IMR-90 (cell line): ENCODE data around the gene EMC8. TPM values are rescaled to one million over a fixed set of nuclear protein-coding genes. Genes with fewer than 3 reads are reported as not detected.
A peak's percentile ranks its signal among the peaks of the same experiment; 100 is the strongest.

Source experiments
- ATAC-seq: fragments of 200-7000 bp; cut with Tn5 transposase; 2 replicates; pipeline ENCODE4 v1.9.1; 2020; ENCODE audit warnings: low read depth, mild to moderate bottlenecking, moderate library complexity
- BruUV-seq: library from RNA; stranded (reverse); fragments of 400-500 nt; replicated peaks from 2 replicates; lab custom pipeline; 2021; lab: Mats Ljungman, UMichigan
- CTCF ChIA-PET: fragments of 300-600 bp; formaldehyde crosslinking; extraction: SDS; loops from one replicate; lab custom pipeline; 2021; ENCODE audit warnings: antibody characterized with exemption; lab: Yijun Ruan, JAX
- POLR2A ChIA-PET: fragments of 300-600 bp; sonication (Branson Sonifier 250); formaldehyde crosslinking; loops from one replicate; lab custom pipeline; 2022; ENCODE audit warnings: antibody characterized with exemption; ENCODE audit not compliant: unreplicated experiment; lab: Charles Lee
- DNase-seq: peaks from one replicate; pipeline ENCODE4 v3.0.0; 2013
- H2AFZ ChIP-seq: replicated peaks from 2 replicates; pipeline ENCODE3; 2013; ENCODE audit warnings: low read length, mild to moderate bottlenecking; ENCODE audit not compliant: poor library complexity
- H2AK5ac ChIP-seq: 2 replicates; pipeline ENCODE4 v1.6.1; 2013; ENCODE audit warnings: low read depth, low read length, inconsistent platforms
- H2AK9ac ChIP-seq: replicated peaks from 2 replicates; pipeline ENCODE3; 2013; ENCODE audit warnings: mild to moderate bottlenecking, low read depth, low read length, moderate library complexity; ENCODE audit not compliant: poor library complexity
- H2BK120ac ChIP-seq: 2 replicates; pipeline ENCODE4 v1.6.1; 2013; ENCODE audit warnings: low read depth, low read length, inconsistent platforms
- H2BK15ac ChIP-seq: 3 replicates; pipeline ENCODE4 v1.6.1; 2013; ENCODE audit warnings: low read depth, low read length, inconsistent platforms
- H2BK20ac ChIP-seq: 2 replicates; pipeline ENCODE4 v1.6.1; 2013; ENCODE audit warnings: low read depth, mild to moderate bottlenecking, inconsistent platforms, low read length, moderate library complexity
- H2BK5ac ChIP-seq: 2 replicates; pipeline ENCODE4 v1.6.1; 2013; ENCODE audit warnings: mild to moderate bottlenecking, low read depth, low read length, inconsistent platforms; ENCODE audit not compliant: poor library complexity, severe bottlenecking
- H3K14ac ChIP-seq: replicated peaks from 2 replicates; pipeline ENCODE4 v1.6.1; 2013; ENCODE audit warnings: low read depth, low read length, inconsistent platforms
- H3K18ac ChIP-seq: 2 replicates; pipeline ENCODE4 v1.6.1; 2013; ENCODE audit warnings: low read depth, low read length, control low read depth
- H3K23ac ChIP-seq: 2 replicates; pipeline ENCODE4 v1.6.1; 2013; ENCODE audit warnings: low read depth, low read length, inconsistent platforms
- H3K27ac ChIP-seq: 2 replicates; pipeline ENCODE4 v1.5.1; 2013; ENCODE audit warnings: mild to moderate bottlenecking, control low read depth, low read length; ENCODE audit not compliant: insufficient read depth
- H3K27me3 ChIP-seq: 2 replicates; pipeline ENCODE4 v1.6.1; 2013; ENCODE audit warnings: low read length; ENCODE audit not compliant: control insufficient read depth, insufficient read depth
- H3K36me3 ChIP-seq: 2 replicates; pipeline ENCODE4 v1.6.1; 2013; ENCODE audit warnings: low read length, mixed read lengths; ENCODE audit not compliant: control insufficient read depth, insufficient read depth
- H3K4ac ChIP-seq: 2 replicates; pipeline ENCODE4 v1.6.1; 2013; ENCODE audit warnings: low read depth, low read length, inconsistent platforms
- H3K4me1 ChIP-seq: 2 replicates; pipeline ENCODE4 v1.6.1; 2013; ENCODE audit warnings: low read length, mixed read lengths; ENCODE audit not compliant: control insufficient read depth, insufficient read depth
- H3K4me2 ChIP-seq: 2 replicates; pipeline ENCODE4 v1.6.1; 2013; ENCODE audit warnings: low read depth, mild to moderate bottlenecking, control low read depth, low read length, moderate library complexity
- H3K4me3 ChIP-seq: 2 replicates; pipeline ENCODE4 v1.5.1; 2013; ENCODE audit warnings: low read depth, mild to moderate bottlenecking, control low read depth, low read length, moderate library complexity; ENCODE audit not compliant: insufficient read depth
- H3K56ac ChIP-seq: 2 replicates; pipeline ENCODE4 v1.6.1; 2013; ENCODE audit warnings: low read length, inconsistent platforms; ENCODE audit not compliant: insufficient read depth; ENCODE audit errors: extremely low read depth
- H3K79me1 ChIP-seq, 2 experiments: 2 replicates each; pipeline ENCODE4 v1.6.1; 2013; ENCODE audit warnings: low read length in 2 of 2, inconsistent platforms in 1 of 2, low read depth in 1 of 2
- H3K9ac ChIP-seq: 2 replicates; pipeline ENCODE4 v1.6.1; 2013; ENCODE audit warnings: low read depth, low read length, control low read depth
- H3K9me1 ChIP-seq: 2 replicates; pipeline ENCODE4 v1.6.1; 2013; ENCODE audit warnings: low read length, inconsistent platforms; ENCODE audit not compliant: insufficient read depth
- H3K9me3 ChIP-seq: 2 replicates; pipeline ENCODE4 v1.6.1; 2013; ENCODE audit warnings: low read length; ENCODE audit not compliant: control insufficient read depth, insufficient read depth
- H4K20me1 ChIP-seq: 2 replicates; pipeline ENCODE4 v1.6.1; 2013; ENCODE audit warnings: low read length, inconsistent platforms; ENCODE audit not compliant: insufficient read depth
- H4K5ac ChIP-seq: 2 replicates; pipeline ENCODE4 v1.6.1; 2013; ENCODE audit warnings: mild to moderate bottlenecking, low read depth, low read length, control low read depth
- H4K8ac ChIP-seq, 2 experiments: 2 replicates each; pipeline ENCODE4 v1.6.1; 2013; ENCODE audit warnings: low read depth in 2 of 2, low read length in 2 of 2, control low read depth in 1 of 2, inconsistent platforms in 1 of 2
- H4K91ac ChIP-seq: 2 replicates; pipeline ENCODE4 v1.6.1; 2013; ENCODE audit warnings: low read depth, low read length, inconsistent platforms; ENCODE audit not compliant: insufficient read depth
- CEBPB ChIP-seq: IDR thresholded peaks from 2 replicates; pipeline ENCODE4 v1.6.1; 2012; ENCODE audit warnings: low read depth, low read length, improper control_type of control experiment
- CHD1 ChIP-seq: IDR thresholded peaks from 2 replicates; pipeline ENCODE4 v1.6.1; 2012; ENCODE audit warnings: low read depth, low read length, improper control_type of control experiment
- CTCF ChIP-seq: conservative IDR thresholded peaks from 2 replicates; pipeline ENCODE4 v1.5.1; 2012; ENCODE audit warnings: mild to moderate bottlenecking, low read depth, low read length, improper control_type of control experiment
- MAZ ChIP-seq: IDR thresholded peaks from 2 replicates; pipeline ENCODE4 v1.6.1; 2012; ENCODE audit warnings: low read depth, mild to moderate bottlenecking, low read length, improper control_type of control experiment, moderate library complexity, borderline replicate concordance
- NFE2L2 ChIP-seq: fragments of 150-350 bp; IDR thresholded peaks from 2 replicates; pipeline ENCODE4 v1.6.1; 2016; ENCODE audit warnings: low read depth, mild to moderate bottlenecking, low read length
- POLR2A ChIP-seq: IDR thresholded peaks from 2 replicates; pipeline ENCODE4 v1.6.1; 2012; ENCODE audit warnings: mild to moderate bottlenecking, low read depth, low read length
- RCOR1 ChIP-seq: IDR thresholded peaks from 2 replicates; pipeline ENCODE4 v1.6.1; 2012; ENCODE audit warnings: mild to moderate bottlenecking, low read length, improper control_type of control experiment; ENCODE audit not compliant: insufficient replicate concordance
- RFX5 ChIP-seq: IDR thresholded peaks from 2 replicates; pipeline ENCODE4 v1.8.0; 2012; ENCODE audit warnings: low read depth, mild to moderate bottlenecking, low read length, moderate library complexity
- SMC3 ChIP-seq: fragments of 150-350 bp; IDR thresholded peaks from 2 replicates; pipeline ENCODE4 v1.6.1; 2016; ENCODE audit warnings: low read depth, mild to moderate bottlenecking, antibody characterized with exemption, low read length, moderate library complexity
- WGBS, 2 experiments: methylation state at CpG; one replicate each; pipeline versions ENCODE4 v1.1.5 to v1.1.7; 2013; ENCODE audit warnings: missing lambda C conversion rate in 2 of 2; ENCODE audit not compliant: insufficient read length in 1 of 2; ENCODE audit errors: extremely low coverage in 2 of 2; 5-methylcytosine and 5-hydroxymethylcytosine counted together
- dilution Hi-C: fragments of 300-500 bp; cut with HindIII; formaldehyde crosslinking; loops from one replicate; pipeline ENCODE4 v1.14.3; 2018; ENCODE audit warnings: low sequenced_read_pairs; ENCODE audit not compliant: unreplicated experiment
- in situ Hi-C: fragments of 300-500 bp; cut with MboI; formaldehyde crosslinking; loops from 3 replicates; pipeline ENCODE4 v1.14.3; 2019; ENCODE audit warnings: low sequenced_read_pairs, inconsistent platforms, mixed read lengths
- intact Hi-C: fragments of 100-400 bp; cut with micrococcal nuclease; formaldehyde crosslinking; loops from 2 replicates; pipeline ENCODE4 v1.10.0; 2022
- polyA plus RNA-seq, 3 experiments: library from polyadenylated mRNA; depleted of rRNA; stranded (reverse); fragments of >200 nt; gene quantifications; 2 replicates each; pipeline ENCODE4 v1.2.3, GENCODE V29; 2012; ENCODE audit warnings: low replicate concordance in 1 of 3
- total RNA-seq: library from RNA; depleted of rRNA; stranded (reverse); fragments of >200 nt; gene quantifications from 2 replicates; pipeline ENCODE4 v1.2.3, GENCODE V29; 2012
- TF ChIP-seq, protein P1 (sequence below): fragments of 150-350 bp; IDR thresholded peaks from 2 replicates; pipeline ENCODE4 v1.6.1; 2017; ENCODE audit warnings: mild to moderate bottlenecking, antibody characterized with exemption, low read length, low read depth
- TF ChIP-seq, protein P2 (sequence below): fragments of 150-350 bp; IDR thresholded peaks from 2 replicates; pipeline ENCODE4 v1.6.1; 2016; ENCODE audit warnings: low read depth, mild to moderate bottlenecking, low read length, moderate library complexity, borderline replicate concordance

Gene EMC8
- total and polyA plus RNA-seq, 2 of the 4 experiments (the other 2 are of a cell fraction) = 23.7 to 48.9 TPM

DNA sequence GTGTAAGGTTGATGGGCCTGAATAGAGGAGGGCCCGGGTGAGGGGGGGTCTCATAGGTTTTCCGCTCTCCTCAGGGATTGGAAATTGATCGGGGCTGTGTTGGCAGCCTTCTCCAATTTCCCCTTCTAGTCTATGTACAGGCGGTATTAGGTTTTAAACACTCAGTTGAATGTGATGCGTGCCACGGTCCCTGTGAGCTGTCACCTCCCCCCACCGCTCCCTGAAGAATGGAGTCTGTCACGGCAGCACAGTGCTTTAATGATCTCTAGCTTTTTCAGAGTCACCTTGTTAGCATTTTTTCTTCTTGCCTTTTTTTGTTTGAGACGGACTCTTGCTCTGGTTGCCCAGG is 951 bp upstream of the EMC8 start:
- 40% methylated on average over 1 of the region's 9 CpGs; no CpG with 5 or more reads in 1 of the 2 experiments for WGBS, 2 experiments
- no peak overlapping the region for H2BK120ac ChIP-seq
- peak overlapping the region; percentile 96 for H3K4me2 ChIP-seq
- H4K20me1 ChIP-seq = peaks cover 61% of the 10 kb centered on the region
- no peak for TF ChIP-seq SMC3
- no peak for TF ChIP-seq RFX5
- TF ChIP-seq CHD1 = no peak
- TF ChIP-seq, protein P1, sequence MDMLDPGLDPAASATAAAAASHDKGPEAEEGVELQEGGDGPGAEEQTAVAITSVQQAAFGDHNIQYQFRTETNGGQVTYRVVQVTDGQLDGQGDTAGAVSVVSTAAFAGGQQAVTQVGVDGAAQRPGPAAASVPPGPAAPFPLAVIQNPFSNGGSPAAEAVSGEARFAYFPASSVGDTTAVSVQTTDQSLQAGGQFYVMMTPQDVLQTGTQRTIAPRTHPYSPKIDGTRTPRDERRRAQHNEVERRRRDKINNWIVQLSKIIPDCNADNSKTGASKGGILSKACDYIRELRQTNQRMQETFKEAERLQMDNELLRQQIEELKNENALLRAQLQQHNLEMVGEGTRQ = no peak
- no peak for TF ChIP-seq POLR2A
- TF ChIP-seq NFE2L2 = no peak
- TF ChIP-seq, protein P2, sequence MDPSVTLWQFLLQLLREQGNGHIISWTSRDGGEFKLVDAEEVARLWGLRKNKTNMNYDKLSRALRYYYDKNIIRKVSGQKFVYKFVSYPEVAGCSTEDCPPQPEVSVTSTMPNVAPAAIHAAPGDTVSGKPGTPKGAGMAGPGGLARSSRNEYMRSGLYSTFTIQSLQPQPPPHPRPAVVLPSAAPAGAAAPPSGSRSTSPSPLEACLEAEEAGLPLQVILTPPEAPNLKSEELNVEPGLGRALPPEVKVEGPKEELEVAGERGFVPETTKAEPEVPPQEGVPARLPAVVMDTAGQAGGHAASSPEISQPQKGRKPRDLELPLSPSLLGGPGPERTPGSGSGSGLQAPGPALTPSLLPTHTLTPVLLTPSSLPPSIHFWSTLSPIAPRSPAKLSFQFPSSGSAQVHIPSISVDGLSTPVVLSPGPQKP = no peak
- no peak for TF ChIP-seq CEBPB
- no peak for TF ChIP-seq RCOR1
- TF ChIP-seq MAZ = no peak
- TF ChIP-seq CTCF = no peak
- peak overlapping the region; percentile 95 for H2AK9ac ChIP-seq
- H2AFZ ChIP-seq = peak overlapping the region; percentile 95
- dilution Hi-C loops = no loop called here
- peak overlapping the region; percentile 66; the same call in 1 of the 2 replicates for H3K4ac ChIP-seq
- H4K8ac ChIP-seq = peak overlapping the region; percentile 65 to 74; a peak in 2 of 4 replicates
- H2AK5ac ChIP-seq = no peak overlapping the region
- no TSS peak for BruUV-seq
- in situ Hi-C loops = loop anchor here (25.0 kb wide), 1 partner anchor 512 kb away; no protein-coding TSS in a partner anchor
- peaks cover 52 to 64% of the 10 kb centered on the region in 2 experiments for H3K79me1 ChIP-seq
- peak overlapping the region; percentile 7; the same call in 1 of the 2 replicates for H4K5ac ChIP-seq
- intact Hi-C loops = no loop called here
- no peak; the same call in 1 of the 2 replicates for ATAC-seq
- H3K4me1 ChIP-seq = peaks cover 2% of the 10 kb centered on the region; the same call in 1 of the 2 replicates
- H3K36me3 ChIP-seq = peaks cover 45% of the 10 kb centered on the region
- H3K56ac ChIP-seq = no peak overlapping the region
- ChIA-PET POLR2A (no interaction called here), CTCF (no interaction called here)
- peak overlapping the region; percentile 94 for H3K4me3 ChIP-seq
- no peak overlapping the region; the same call in none of the 2 replicates for H3K14ac ChIP-seq
- peaks cover 13% of the 10 kb centered on the region; the same call in 1 of the 2 replicates for H3K9me1 ChIP-seq
- peak overlapping the region; percentile 18; the same call in 1 of the 2 replicates for H3K23ac ChIP-seq
- H2BK20ac ChIP-seq = no peak overlapping the region
- peak overlapping the region; percentile 64 for H2BK5ac ChIP-seq
- no peaks in the 10 kb centered on the region for H3K27me3 ChIP-seq
- no peak overlapping the region for H4K91ac ChIP-seq
- no peak overlapping the region for H3K18ac ChIP-seq
- H3K27ac ChIP-seq = peak overlapping the region; percentile 74
- H3K9me3 ChIP-seq = no peaks in the 10 kb centered on the region
- no peak for DNase-seq
- H2BK15ac ChIP-seq = no peak overlapping the region
- peak overlapping the region; percentile 74 for H3K9ac ChIP-seq
